H1 (cell line): Measurements from ENCODE around the gene TTC31. TPM values are rescaled to one million over a fixed set of nuclear protein-coding genes. Genes with fewer than 3 reads are reported as not detected.

Experiments
- CTCF ChIA-PET: fragments of 300-600 bp; sonication (Branson Sonifier 250); formaldehyde crosslinking; loops from one replicate; lab custom pipeline; 2021; ENCODE audit not compliant: partially characterized antibody; lab: Charles Lee
- POLR2A ChIA-PET: fragments of 300-600 bp; sonication (Branson Sonifier 250); formaldehyde crosslinking; loops from one replicate; lab custom pipeline; 2021; ENCODE audit warnings: inconsistent platforms; ENCODE audit not compliant: partially characterized antibody; lab: Charles Lee
- DNase-seq, 2 experiments: peaks; one replicate each; pipeline versions ENCODE4 v3.0.0 to v3.0.0-alpha.2; 2010 to 2022; ENCODE audit warnings: low spot score in 2 of 2, low read depth in 1 of 2, mixed read lengths in 1 of 2
- FAIRE-seq: peaks from 2 replicates; lab custom pipeline; 2011; peaks lifted over from hg19 to GRCh38; lab: Jason Lieb, UNC
- H2AFZ ChIP-seq: 2 replicates; pipeline ENCODE4 v1.8.1; 2012; ENCODE audit warnings: low read length, inconsistent platforms
- H2AK5ac ChIP-seq: 2 replicates; pipeline ENCODE4 v1.6.1; 2013; ENCODE audit warnings: low read depth, low read length
- H2BK120ac ChIP-seq: replicated peaks from 2 replicates; pipeline ENCODE3; 2013; ENCODE audit warnings: low read depth, low read length, inconsistent platforms
- H2BK12ac ChIP-seq: 2 replicates; pipeline ENCODE4 v1.6.1; 2013; ENCODE audit warnings: low read depth, low read length
- H2BK15ac ChIP-seq: 2 replicates; pipeline ENCODE4 v1.6.1; 2013; ENCODE audit warnings: low read length
- H2BK20ac ChIP-seq: 2 replicates; pipeline ENCODE4 v1.6.1; 2013; ENCODE audit warnings: low read length
- H2BK5ac ChIP-seq: 2 replicates; pipeline ENCODE4 v1.6.1; 2013; ENCODE audit warnings: low read depth, low read length
- H3K14ac ChIP-seq: 2 replicates; pipeline ENCODE4 v1.6.1; 2013; ENCODE audit warnings: inconsistent platforms; ENCODE audit not compliant: insufficient read length
- H3K18ac ChIP-seq: 2 replicates; pipeline ENCODE4 v1.6.1; 2013; ENCODE audit warnings: low read length; ENCODE audit errors: extremely low read depth
- H3K23ac ChIP-seq: 2 replicates; pipeline ENCODE4 v1.6.1; 2013; ENCODE audit warnings: inconsistent platforms; ENCODE audit not compliant: insufficient read length
- H3K23me2 ChIP-seq: 2 replicates; pipeline ENCODE4 v1.6.1; 2013; ENCODE audit warnings: low read depth, low read length
- H3K27ac ChIP-seq: 2 replicates; pipeline ENCODE4 v1.6.1; 2011; ENCODE audit warnings: low read depth, low read length, inconsistent platforms
- H3K27me3 ChIP-seq, 4 experiments: replicated peaks in 1 of 4; 1 replicate in 1 of 4; 2 replicates in 3 of 4; pipeline versions ENCODE4 v1.6.1 to v1.8.1; 2011 to 2013; ENCODE audit warnings: low read length in 3 of 4, mild to moderate bottlenecking in 3 of 4, inconsistent platforms in 2 of 4, mixed read lengths in 2 of 4, moderate library complexity in 1 of 4; ENCODE audit not compliant: control insufficient read depth in 3 of 4, insufficient read depth in 3 of 4; ENCODE audit errors: extremely low read depth in 1 of 4
- H3K36me3 ChIP-seq, 4 experiments: 2 replicates each; pipeline versions ENCODE4 v1.6.1 to v1.8.1; 2011 to 2013; ENCODE audit warnings: mild to moderate bottlenecking in 4 of 4, low read length in 3 of 4, moderate library complexity in 2 of 4, control low read depth in 1 of 4, inconsistent platforms in 1 of 4; ENCODE audit not compliant: insufficient read depth in 4 of 4, control insufficient read depth in 2 of 4
- H3K4ac ChIP-seq: replicated peaks from 2 replicates; pipeline ENCODE3; 2013; ENCODE audit warnings: low read length, low read depth, mixed read lengths, inconsistent platforms; ENCODE audit not compliant: insufficient read length
- H3K4me1 ChIP-seq, 4 experiments: replicated peaks in 1 of 4; 1 replicate in 1 of 4; 2 replicates in 3 of 4; pipeline versions ENCODE4 v1.6.1 to v1.8.1; 2011 to 2013; ENCODE audit warnings: low read length in 3 of 4, inconsistent platforms in 2 of 4, mixed read lengths in 1 of 4; ENCODE audit not compliant: insufficient read depth in 4 of 4, control insufficient read depth in 3 of 4
- H3K4me2 ChIP-seq, 2 experiments: 2 replicates each; pipeline versions ENCODE4 v1.6.1 to v1.8.1; 2011 to 2013; ENCODE audit warnings: low read depth in 2 of 2, low read length in 2 of 2, control low read depth in 1 of 2, inconsistent platforms in 1 of 2, mild to moderate bottlenecking in 1 of 2; ENCODE audit not compliant: insufficient read depth in 1 of 2
- H3K4me3 ChIP-seq, 4 experiments: fragments of 200-600, 300-600 bp in 1 of 4; sonication (generic), shearing (Covaris generic), sonication (Bioruptor Twin) in 1 of 4; 2 replicates each; pipeline versions ENCODE4 v1.5.1 to v1.8.1; 2011 to 2016; ENCODE audit warnings: low read length in 4 of 4, low read depth in 3 of 4, control low read depth in 2 of 4, inconsistent platforms in 2 of 4, mild to moderate bottlenecking in 2 of 4, mixed read lengths in 1 of 4, moderate library complexity in 1 of 4; ENCODE audit not compliant: insufficient read depth in 2 of 4; ENCODE audit errors: extremely low read depth in 1 of 4
- H3K56ac ChIP-seq: replicated peaks from 2 replicates; pipeline ENCODE3; 2013; ENCODE audit warnings: low read depth, mild to moderate bottlenecking, mixed read lengths, low read length, inconsistent platforms; ENCODE audit not compliant: insufficient read length
- H3K79me1 ChIP-seq: 2 replicates; pipeline ENCODE4 v1.6.1; 2013; ENCODE audit warnings: low read depth, low read length, control low read depth
- H3K79me2 ChIP-seq, 2 experiments: 2 replicates each; pipeline versions ENCODE4 v1.6.1 to v1.8.1; 2012 to 2013; ENCODE audit warnings: low read length in 2 of 2, mild to moderate bottlenecking in 2 of 2, inconsistent platforms in 1 of 2; ENCODE audit not compliant: insufficient read depth in 2 of 2, control insufficient read depth in 1 of 2
- H3K9ac ChIP-seq, 4 experiments: replicated peaks in 1 of 4; 1 replicate in 1 of 4; 2 replicates in 3 of 4; pipeline versions ENCODE4 v1.6.1 to v1.8.1; 2011 to 2013; ENCODE audit warnings: low read depth in 3 of 4, low read length in 3 of 4, control low read depth in 2 of 4, mild to moderate bottlenecking in 2 of 4, moderate library complexity in 2 of 4, inconsistent platforms in 1 of 4; ENCODE audit errors: extremely low read depth in 1 of 4
- H3K9me3 ChIP-seq, 2 experiments: 2 replicates each; pipeline versions ENCODE4 v1.6.1 to v1.8.1; 2012 to 2013; ENCODE audit warnings: mild to moderate bottlenecking in 2 of 2, moderate library complexity in 2 of 2, control low read depth in 1 of 2, inconsistent platforms in 1 of 2, low read depth in 1 of 2, low read length in 1 of 2, mixed read lengths in 1 of 2; ENCODE audit not compliant: insufficient read depth in 2 of 2
- H4K20me1 ChIP-seq, 2 experiments: replicated peaks in 1 of 2; 2 replicates each; pipeline versions ENCODE3 to v1.8.1; 2011 to 2013; ENCODE audit warnings: inconsistent platforms in 2 of 2, low read length in 2 of 2, mild to moderate bottlenecking in 1 of 2; ENCODE audit not compliant: insufficient read depth in 2 of 2, control insufficient read depth in 1 of 2
- H4K5ac ChIP-seq: 2 replicates; pipeline ENCODE4 v1.6.1; 2013; ENCODE audit warnings: low read length, low read depth, mixed read lengths, inconsistent platforms; ENCODE audit not compliant: insufficient read length
- H4K8ac ChIP-seq: 2 replicates; pipeline ENCODE4 v1.8.0; 2013; ENCODE audit warnings: mild to moderate bottlenecking, moderate library complexity, low read length, inconsistent platforms; ENCODE audit not compliant: insufficient read depth; ENCODE audit errors: extremely low read depth
- H4K91ac ChIP-seq: replicated peaks from 2 replicates; pipeline ENCODE3; 2013; ENCODE audit warnings: low read length, mixed read lengths, inconsistent platforms; ENCODE audit not compliant: insufficient read length
- BACH1 ChIP-seq: IDR thresholded peaks from 2 replicates; pipeline ENCODE4 v1.6.1; 2012; ENCODE audit warnings: low read length, improper control_type of control experiment
- EGR1 ChIP-seq: IDR thresholded peaks from 2 replicates; pipeline ENCODE4 v1.6.1; 2011; ENCODE audit warnings: low read depth, low read length, borderline replicate concordance
- GABPA ChIP-seq: IDR thresholded peaks from 2 replicates; pipeline ENCODE4 v1.6.1; 2011; ENCODE audit warnings: mild to moderate bottlenecking, low read length, moderate library complexity, borderline replicate concordance; ENCODE audit not compliant: insufficient read depth
- KDM5A ChIP-seq: fragments of 200-600 bp; IDR thresholded peaks from 2 replicates; pipeline ENCODE4 v1.7.1; 2012; ENCODE audit warnings: mild to moderate bottlenecking, low read length, inconsistent platforms, mixed read lengths
- RFX5 ChIP-seq: IDR thresholded peaks from 2 replicates; pipeline ENCODE4 v1.6.1; 2011; ENCODE audit warnings: low read depth, low read length, improper control_type of control experiment, borderline replicate concordance
- SP2 ChIP-seq: IDR thresholded peaks from 2 replicates; pipeline ENCODE4 v1.6.1; 2012; ENCODE audit warnings: mild to moderate bottlenecking, low read length, inconsistent platforms
- TBP ChIP-seq: IDR thresholded peaks from 2 replicates; pipeline ENCODE4 v1.6.1; 2011; ENCODE audit warnings: low read depth, low read length, improper control_type of control experiment
- WGBS, 2 experiments: shearing (Covaris generic) in 1 of 2; methylation state at CpG; one replicate each; pipeline versions ENCODE4 v1.1.6 to v1.1.7; 2013 to 2015; ENCODE audit warnings: low lambda C conversion rate in 2 of 2, mixed read lengths in 2 of 2, inconsistent platforms in 1 of 2, low coverage in 1 of 2, missing lambda C conversion rate in 1 of 2; ENCODE audit not compliant: insufficient replicate concordance in 2 of 2, insufficient coverage in 1 of 2, insufficient read length in 1 of 2; ENCODE audit errors: extremely low coverage in 1 of 2, missing lambda C conversion rate in 1 of 2; 5-methylcytosine and 5-hydroxymethylcytosine counted together
- polyA plus RNA-seq, 7 experiments: library from polyadenylated mRNA; depleted of rRNA in 3 of 7; stranded (reverse) in 5 of 7; unstranded in 2 of 7; fragments of >200 nt in 5 of 7; fragments of 200-250 nt in 2 of 7; gene quantifications; 1 replicate in 5 of 7; 2 replicates in 1 of 7; 4 replicates in 1 of 7; pipeline versions ENCODE4 v1.2.1 to v1.2.3, GENCODE V29; 2011 to 2013; ENCODE audit warnings: missing spikeins in 2 of 7, mixed read lengths in 2 of 7
- total RNA-seq: library from RNA; stranded (reverse); fragmentation: NEBNext Ultra II Directional; extraction: Animal tissue kit (Norgen Biotek cat#: 25700); gene quantifications from 2 replicates; pipeline ENCODE4 v1.2.1, GENCODE V29; 2021

The TTC31 gene
- total and polyA plus RNA-seq, 2 of the 8 experiments (the other 6 are each of a cell fraction or from before 2014, with no cell fraction given): 28.8 to 29.9 TPM

- Histone ChIP-seq H2BK5ac (no peak overlapping the region), H3K56ac (no peak overlapping the region), H3K36me3 (peaks cover 0 to 15% (median 3%) of the 10 kb centered on the region in 4 experiments; a peak in 6 of 8 replicates), H2BK12ac (no peak overlapping the region), H3K23ac (no peak overlapping the region), H3K14ac (no peak overlapping the region), H3K4me1 (peaks cover 2 to 24% (median 14%) of the 10 kb centered on the region in 4 experiments), H3K9me3 (no peaks in the 10 kb centered on the region; a peak in 1 of 4 replicates), H4K91ac (no peak overlapping the region), H4K5ac (no peak overlapping the region), H2BK120ac (no peak overlapping the region), H2AK5ac (no peak overlapping the region), H3K27ac (no peak overlapping the region), H2AFZ (no peak overlapping the region), H3K4me3 (no peak overlapping the region), H4K20me1 (peaks cover 2 to 6% of the 10 kb centered on the region in 2 experiments), H4K8ac (no peak overlapping the region), H3K18ac (no peak overlapping the region), H3K23me2 (peaks cover 14% of the 10 kb centered on the region), H3K9ac (no peak overlapping the region), H2BK20ac (no peak overlapping the region), H3K4ac (no peak overlapping the region), H3K79me2 (peaks cover 0 to 3% of the 10 kb centered on the region in 2 experiments; a peak in 1 of 4 replicates), H3K4me2 (no peak overlapping the region), H2BK15ac (no peak overlapping the region), H3K27me3 (peaks cover 54 to 80% (median 75%) of the 10 kb centered on the region in 4 experiments), H3K79me1 (no peaks in the 10 kb centered on the region)
- TF ChIP-seq SP2: no peak
- TF ChIP-seq RFX5: no peak
- TF ChIP-seq EGR1: no peak
- no peak for TF ChIP-seq BACH1
- no peak for TF ChIP-seq TBP
- TF ChIP-seq GABPA: no peak
- TF ChIP-seq KDM5A: no peak
- no peak for DNase-seq
- POLR2A ChIA-PET: interaction anchor here (0.8 to 3.5 kb wide), 5 partner anchors 10 to 69 kb away, joined by 3 to 26 read pairs (median 9); partner anchors contain the start of gene LBX2
- CTCF ChIA-PET: interaction anchor here (0.7 to 2.6 kb wide), 8 partner anchors 8 to 582 kb away, joined by 3 to 16 read pairs (median 6); partner anchors contain the start of genes CCDC142, LBX2 and TTC31
- WGBS, 2 experiments: 80% methylated on average over 4 of the region's 4 CpGs; no CpG with 5 or more reads in 1 of the 2 experiments
- no peak for FAIRE-seq
Measured at GRCh38 chr2:74510272-74510671, 27.4 kb downstream of the TTC31 start.
